Cerebellar nuclear complex (tissue), 1 donor: ENCODE data around the gene SSRP1.
"Not testable (repeated sequence)": the region's sequence is repeated elsewhere in the genome, so short reads cannot be mapped to it uniquely, and the experiment has no call there.

Source experiments
- DNase-seq, 2 experiments: peaks; one replicate each; lab custom pipeline; 2025; lab: John Stamatoyannopoulos, UW

Gene SSRP1

DNA sequence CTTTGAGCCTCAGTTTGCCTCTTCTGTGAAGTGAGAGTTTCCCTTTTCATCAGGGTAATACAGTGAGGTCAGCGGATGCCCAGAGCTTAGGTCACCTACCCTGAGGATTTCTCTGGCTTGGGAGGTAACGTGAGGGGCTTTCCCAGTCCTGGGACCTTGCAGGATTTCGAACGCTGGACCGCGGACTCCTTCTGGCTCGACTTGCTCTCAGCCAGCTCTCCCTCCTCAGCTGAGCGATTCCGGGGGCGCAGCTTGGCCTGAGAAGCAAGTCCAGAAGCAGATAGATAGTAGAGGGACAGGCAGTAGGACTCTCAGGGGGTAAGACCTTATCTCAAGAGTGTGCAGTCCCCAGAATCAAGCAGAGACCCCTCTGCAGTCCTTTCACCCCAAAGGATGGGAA, 34.9 kb downstream of the SSRP1 start:
- DNase-seq = no peak

GRCh38 chr11:57299150-57299737, 36.4 kb downstream of the SSRP1 start:
- DNase-seq = no peak

DNA sequence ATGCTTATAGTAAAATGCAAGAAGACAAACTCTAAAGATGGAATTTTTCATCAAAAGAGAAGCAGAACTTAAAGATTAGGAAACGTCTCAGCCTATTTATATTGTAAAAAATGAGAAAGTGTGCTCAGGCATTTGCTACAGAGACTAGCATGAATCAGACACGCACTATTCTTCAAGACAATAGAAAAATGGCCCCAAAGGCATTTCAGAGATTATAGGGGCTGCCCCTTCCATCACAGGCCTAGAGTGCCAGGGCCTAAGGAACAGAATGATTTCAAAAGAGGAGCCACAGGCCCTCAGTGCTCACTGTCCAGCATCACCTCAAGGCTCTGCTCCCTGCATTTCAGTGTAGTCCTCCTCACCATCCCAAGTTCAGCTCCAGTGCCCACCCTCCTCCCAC, 38.5 kb downstream of the SSRP1 start:
- no peak for DNase-seq

GRCh38 chr11:57296205-57296604, 39.5 kb downstream of the SSRP1 start:
- not testable (repeated sequence) for DNase-seq

DNA sequence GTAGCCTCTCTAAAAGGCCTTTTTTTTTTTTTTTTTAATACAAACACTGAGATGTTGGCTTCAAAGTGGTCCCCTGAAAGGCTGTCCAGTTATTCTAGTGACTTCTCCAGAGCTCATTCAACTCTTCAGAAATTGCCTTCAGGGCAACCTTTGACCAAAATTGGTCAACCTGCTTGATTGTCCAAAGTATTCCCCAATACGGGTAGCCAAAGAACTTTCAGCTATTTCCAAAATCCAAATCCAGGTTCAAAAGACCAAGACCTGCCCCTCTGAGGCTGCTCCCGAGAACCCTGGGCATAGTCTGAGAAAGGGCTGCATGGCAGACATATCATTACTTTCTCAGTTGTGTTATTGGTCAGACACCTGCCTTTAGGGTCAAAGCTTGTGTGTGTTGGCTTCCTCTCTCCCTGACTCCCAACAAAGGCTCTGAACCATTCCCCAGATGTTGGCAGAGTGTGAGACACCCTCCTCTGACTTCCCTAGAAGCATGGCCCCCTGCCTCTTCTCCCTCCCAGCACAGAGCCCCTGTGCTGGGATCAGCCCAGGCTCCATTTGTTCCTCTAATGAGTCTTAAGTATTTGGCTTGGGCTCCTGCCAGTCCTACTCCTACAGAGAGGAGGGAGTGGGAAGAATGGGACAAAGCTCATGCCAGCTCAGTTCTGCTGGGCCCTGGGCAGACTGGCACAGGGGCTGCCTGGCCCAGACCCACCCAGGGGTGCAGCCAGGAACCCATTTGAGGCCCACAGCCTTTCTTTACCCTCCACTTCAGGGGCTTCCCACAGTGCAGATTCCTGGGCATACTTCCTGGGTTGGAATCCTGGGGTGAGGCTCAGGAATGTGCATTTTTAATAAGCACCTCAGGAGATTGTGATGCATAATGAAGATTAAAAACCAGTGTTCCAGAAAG, 41.2 kb downstream of the SSRP1 start:
- no peak for DNase-seq

DNA sequence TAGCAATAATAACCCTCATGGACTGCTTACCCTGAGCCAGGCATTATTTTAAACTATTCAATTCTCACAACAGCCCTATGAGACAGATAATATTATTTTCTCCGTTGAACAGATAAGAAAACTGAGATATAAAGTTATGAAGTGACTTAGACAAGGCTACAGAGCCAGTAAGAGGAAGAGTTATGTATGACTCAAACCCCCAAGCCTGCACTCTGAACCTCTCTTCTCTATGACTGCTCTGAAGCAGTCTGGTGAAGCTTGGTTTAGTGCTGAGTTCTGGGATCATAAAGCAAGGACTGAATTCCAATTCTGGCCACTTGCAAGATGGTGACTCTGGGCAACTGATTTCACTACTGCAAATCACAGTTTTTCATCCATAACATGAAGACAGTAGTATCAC, 45.4 kb downstream of the SSRP1 start:
- DNase-seq = no peak

- DNase-seq = no peak
These were observed 46.7 kb downstream of the SSRP1 start for GRCh38 chr11:57288771-57289579.

DNA sequence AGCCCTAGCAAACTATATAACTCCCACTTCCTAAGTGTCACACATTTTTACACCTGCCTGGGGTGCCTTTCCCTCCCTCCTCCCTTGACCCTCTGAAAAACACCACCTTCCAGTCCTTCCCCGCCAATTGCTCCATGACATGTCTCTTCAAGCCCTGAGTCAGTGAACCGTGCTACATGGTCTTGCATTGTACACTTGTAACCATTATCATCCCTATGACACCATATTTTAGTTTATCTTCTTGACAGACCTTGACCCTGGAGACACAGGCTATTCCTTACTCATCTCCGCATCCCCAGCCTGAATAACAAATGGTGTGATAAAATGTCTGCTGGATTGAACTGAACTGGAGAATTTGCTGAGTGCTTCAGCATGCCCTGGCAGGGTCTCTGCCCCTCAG, 47.8 kb downstream of the SSRP1 start:
- DNase-seq = no peak

- no peak for DNase-seq
These were observed 52.3 kb downstream of the SSRP1 start for GRCh38 chr11:57283231-57283990.

DNA sequence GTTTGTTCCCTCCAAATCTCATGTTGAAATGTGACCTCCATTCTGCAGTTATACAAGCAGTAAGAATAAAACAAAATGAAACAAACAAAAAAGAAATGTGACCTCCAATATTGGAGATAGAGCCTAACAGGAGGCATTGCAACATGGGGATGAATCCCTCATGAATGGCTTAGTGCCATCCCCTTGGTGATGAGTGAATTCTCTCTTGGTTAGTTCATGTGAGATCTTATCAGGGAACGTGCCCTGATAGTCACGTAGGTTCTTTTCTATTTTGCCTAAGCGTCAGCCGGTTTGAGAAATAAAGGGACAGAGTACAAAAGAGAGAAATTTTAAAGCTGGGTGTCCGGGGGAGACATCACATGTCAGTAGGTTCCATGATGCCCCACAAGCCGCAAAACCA, 54.1 kb downstream of the SSRP1 start:
- DNase-seq = not testable (repeated sequence)

- no peak for DNase-seq
These were observed 56.6 kb downstream of the SSRP1 start for GRCh38 chr11:57279116-57279515.

DNA sequence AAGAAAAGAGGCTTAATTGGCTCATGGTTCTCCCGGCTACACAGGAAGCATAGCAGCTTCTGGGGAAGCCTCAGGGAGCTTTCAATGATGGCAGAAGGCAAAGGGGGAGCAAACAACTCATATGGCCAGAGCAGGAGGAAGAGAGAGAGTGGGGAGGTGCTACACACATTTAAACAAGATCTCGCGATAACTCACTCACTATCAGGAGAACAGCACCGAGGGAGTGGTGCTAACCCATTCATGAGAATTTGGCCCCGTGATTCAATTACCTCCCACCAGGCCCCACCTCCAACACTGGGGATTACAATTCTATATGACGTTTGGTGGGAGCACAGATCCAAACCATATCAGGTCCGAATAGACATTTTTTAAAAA, 57.0 kb downstream of the SSRP1 start:
- no peak for DNase-seq

GRCh38 chr11:57277845-57278720, 57.6 kb downstream of the SSRP1 start:
- no peak for DNase-seq

GRCh38 chr11:57276971-57277675, 58.6 kb downstream of the SSRP1 start:
- no peak for DNase-seq

DNA sequence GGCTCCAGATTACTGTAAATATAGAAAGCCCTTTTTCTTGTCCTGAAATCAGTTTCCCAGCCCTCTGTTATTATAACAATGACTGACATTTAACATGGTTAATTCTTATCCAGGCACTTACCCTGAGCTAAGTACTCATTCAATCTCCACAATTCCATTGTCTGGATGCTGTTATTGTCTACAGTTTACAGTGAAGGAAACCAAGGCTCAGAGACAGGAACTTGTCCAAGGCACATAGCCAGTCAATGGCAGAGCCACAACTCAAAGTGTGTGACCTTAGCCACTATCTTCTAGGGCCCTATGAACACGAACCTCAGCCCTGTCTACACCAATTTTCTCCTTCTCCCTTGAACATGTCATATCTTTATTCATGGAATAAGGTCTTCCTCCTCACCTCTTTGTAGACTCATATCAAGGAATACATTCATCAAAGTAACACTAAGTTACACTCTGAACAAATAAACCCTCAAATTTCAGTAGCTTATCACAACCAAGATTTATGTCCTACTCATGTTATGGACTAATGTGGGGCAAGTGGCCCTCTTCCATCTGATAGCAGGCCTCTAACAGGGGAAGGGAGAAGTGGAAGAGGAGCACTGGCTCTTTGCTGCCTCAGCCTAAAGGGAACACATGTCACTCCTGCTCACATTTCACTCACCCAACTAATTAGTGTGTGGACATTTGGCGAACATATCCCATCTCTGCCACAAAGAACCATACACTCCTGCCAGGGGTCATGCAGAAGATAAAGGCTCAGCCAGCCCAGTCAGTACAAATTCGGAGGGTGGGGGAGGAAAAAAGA, 59.3 kb downstream of the SSRP1 start:
- DNase-seq = no peak
